Vagina (tissue), 2 donors: Measurements from ENCODE around the gene FAXDC2.

ENCODE experiments used
- CTCF ChIP-seq, 3 experiments: fragments of 450-650 bp in 2 of 3; fragments of 200-600 bp in 1 of 3; sonication (generic) in 1 of 3; IDR thresholded peaks; one replicate each; pipeline ENCODE4 v1.5.1; 2017 to 2019; ENCODE audit warnings: antibody characterized with exemption in 3 of 3, mild to moderate bottlenecking in 2 of 3, moderate library complexity in 2 of 3
- POLR2A ChIP-seq, 2 donors: fragments of 450-650 bp; IDR thresholded peaks; one replicate each; pipeline ENCODE4 v1.6.1; 2017; ENCODE audit warnings: antibody characterized with exemption in 2 of 2, mild to moderate bottlenecking in 2 of 2, moderate library complexity in 2 of 2
- POLR2AphosphoS5 ChIP-seq, 2 donors: sonication (generic); formaldehyde crosslinking; IDR thresholded peaks; one replicate each; pipeline ENCODE4 v1.9.0; 2017; ENCODE audit warnings: antibody characterized with exemption in 2 of 2, mild to moderate bottlenecking in 2 of 2, low read depth in 1 of 2; ENCODE audit not compliant: insufficient read depth in 1 of 2

GRCh38 chr5:154783774-154784460 is 66.5 kb downstream of the FAXDC2 start:
- TF ChIP-seq CTCF (IDR thresholded peaks at IDR 0.05) (no peak), POLR2A (IDR thresholded peaks at IDR 0.05) (no peak), POLR2AphosphoS5 (IDR thresholded peaks at IDR 0.05; ENCODE audit: insufficient read depth in 1 of 2, low read depth in 1 of 2) (no peak)
